Measurements from ENCODE around the gene B3GNT9. TPM values are rescaled to one million over a fixed set of nuclear protein-coding genes. Genes with fewer than 3 reads are reported as not detected.
A peak's percentile ranks its signal among the peaks of the same experiment; 100 is the strongest.

The B3GNT9 gene
- total RNA-seq, 3 donors from 2014 or later (not counting 1 experiment from before 2014, with no cell fraction given): 0.80 to 1.3 (median 1.0) TPM

DNA sequence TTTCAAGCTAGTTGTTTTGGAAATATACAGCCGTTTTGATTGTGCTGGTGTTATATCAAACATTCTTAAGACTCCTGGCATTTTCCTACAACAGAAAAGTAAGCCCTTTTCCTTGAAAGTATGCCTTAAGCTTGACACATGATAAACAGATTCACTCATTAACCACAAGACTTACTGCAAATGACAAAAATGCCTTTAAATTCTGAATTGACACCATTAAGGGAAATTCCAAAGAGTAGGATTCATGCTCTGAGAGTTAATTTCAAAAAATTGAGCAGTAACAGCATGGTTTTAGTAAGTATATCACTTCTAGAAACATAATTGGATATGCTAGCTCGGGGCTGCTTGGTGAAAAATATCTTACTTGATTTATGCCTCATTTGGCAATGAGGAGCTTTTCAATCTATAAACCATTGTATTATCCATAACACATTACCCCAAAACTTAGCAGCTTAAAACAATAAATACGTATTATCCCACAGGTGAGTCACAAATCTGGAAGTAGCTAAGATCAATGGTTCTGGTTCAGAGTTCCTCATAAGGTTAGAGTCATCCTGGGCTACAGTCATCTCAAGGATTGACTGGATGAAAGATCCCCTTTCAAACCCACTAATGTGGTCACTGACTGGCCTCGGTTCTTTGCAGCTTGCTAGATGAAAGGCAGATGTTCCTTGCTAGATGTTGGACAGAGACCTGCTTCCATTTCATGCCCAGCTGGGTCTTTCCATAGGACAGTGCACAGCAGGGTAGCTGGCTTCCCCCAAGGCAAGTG lies 49.3 kb downstream of the B3GNT9 start:
- Histone ChIP-seq H3K9me3 (ENCODE audit: control insufficient read depth, insufficient read depth, low read length) (no peaks in the 10 kb centered on the region), H3K36me3 (ENCODE audit: control insufficient read depth, insufficient read depth, low read length) (peaks cover 12% of the 10 kb centered on the region), H3K27me3 (ENCODE audit: control insufficient read depth, insufficient read depth, low read length) (no peaks in the 10 kb centered on the region), H3K27ac (ENCODE audit: low read length) (no peak overlapping the region), H3K4me3 (ENCODE audit: low read length) (no peak overlapping the region), H3K4me1 (ENCODE audit: control insufficient read depth, insufficient read depth, low read length) (no peaks in the 10 kb centered on the region)
- TF ChIP-seq, protein P1, sequence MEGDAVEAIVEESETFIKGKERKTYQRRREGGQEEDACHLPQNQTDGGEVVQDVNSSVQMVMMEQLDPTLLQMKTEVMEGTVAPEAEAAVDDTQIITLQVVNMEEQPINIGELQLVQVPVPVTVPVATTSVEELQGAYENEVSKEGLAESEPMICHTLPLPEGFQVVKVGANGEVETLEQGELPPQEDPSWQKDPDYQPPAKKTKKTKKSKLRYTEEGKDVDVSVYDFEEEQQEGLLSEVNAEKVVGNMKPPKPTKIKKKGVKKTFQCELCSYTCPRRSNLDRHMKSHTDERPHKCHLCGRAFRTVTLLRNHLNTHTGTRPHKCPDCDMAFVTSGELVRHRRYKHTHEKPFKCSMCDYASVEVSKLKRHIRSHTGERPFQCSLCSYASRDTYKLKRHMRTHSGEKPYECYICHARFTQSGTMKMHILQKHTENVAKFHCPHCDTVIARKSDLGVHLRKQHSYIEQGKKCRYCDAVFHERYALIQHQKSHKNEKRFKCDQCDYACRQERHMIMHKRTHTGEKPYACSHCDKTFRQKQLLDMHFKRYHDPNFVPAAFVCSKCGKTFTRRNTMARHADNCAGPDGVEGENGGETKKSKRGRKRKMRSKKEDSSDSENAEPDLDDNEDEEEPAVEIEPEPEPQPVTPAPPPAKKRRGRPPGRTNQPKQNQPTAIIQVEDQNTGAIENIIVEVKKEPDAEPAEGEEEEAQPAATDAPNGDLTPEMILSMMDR (IDR thresholded peaks at IDR 0.05): no peak
- DNase-seq (no peak), ATAC-seq (no peak)
- intact Hi-C loops (cut with micrococcal nuclease): loop anchor here (2.0 to 10.0 kb wide), 2 partner anchors 87 to 125 kb away; no protein-coding TSS in a partner anchor
- no peaks in the 10 kb centered on the region for H3K27me3 Mint-ChIP-seq (ENCODE audit: low read depth in 2 of 2)
- no peaks in the 10 kb centered on the region for H3K9me3 Mint-ChIP-seq
- no peaks in the 10 kb centered on the region for H3K4me1 Mint-ChIP-seq
- 78% methylated on average over 2 of the region's 4 CpGs for WGBS (ENCODE audit: insufficient coverage)
- H3K36me3 Mint-ChIP-seq: no peaks in the 10 kb centered on the region
- no peak overlapping the region for H3K27ac Mint-ChIP-seq
- H3K4me3 Mint-ChIP-seq: no peak overlapping the region

DNA sequence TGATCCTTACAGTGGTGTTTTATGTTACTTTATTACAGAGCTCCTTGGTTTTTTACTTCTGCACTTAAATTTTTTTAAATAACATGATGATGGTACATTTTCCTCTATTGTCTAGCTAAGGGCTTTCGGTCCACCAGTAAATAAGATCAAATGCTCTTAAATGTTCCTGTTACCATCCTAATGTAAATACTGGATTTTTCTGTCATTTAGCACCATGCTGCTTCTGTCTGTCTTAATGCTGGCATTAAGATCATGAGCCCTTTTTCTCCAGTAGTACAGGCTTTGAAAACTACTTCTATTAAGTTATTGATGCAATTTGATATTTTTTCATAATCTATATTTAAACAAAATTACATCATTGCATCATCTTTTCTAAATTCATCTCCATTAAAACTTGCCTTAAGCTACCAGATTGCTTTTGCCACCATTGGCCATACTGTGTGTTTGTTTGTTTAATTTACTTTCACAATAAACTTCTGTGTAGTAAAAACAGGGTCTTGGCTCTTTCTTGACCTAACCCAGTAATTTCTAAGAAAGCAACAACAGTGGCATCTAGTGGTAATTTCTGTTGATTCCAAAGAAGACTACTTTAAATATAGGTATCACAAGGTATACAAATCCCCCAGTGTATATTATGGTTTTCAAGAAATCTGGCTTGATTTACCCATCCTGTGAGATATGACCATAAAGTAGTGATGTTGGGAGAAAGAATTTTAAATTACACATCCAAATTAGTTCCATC lies 50.1 kb downstream of the B3GNT9 start:
- H3K4me3 Mint-ChIP-seq: no peak overlapping the region
- DNase-seq: peak in 1 of 2 donors; percentile 57
- intact Hi-C loops (cut with micrococcal nuclease): loop anchor here (2.0 to 10.0 kb wide), 2 partner anchors 86 to 124 kb away; no protein-coding TSS in a partner anchor
- H3K36me3 Mint-ChIP-seq: no peaks in the 10 kb centered on the region
- peaks cover 12% of the 10 kb centered on the region for H3K36me3 ChIP-seq (ENCODE audit: control insufficient read depth, insufficient read depth, low read length)
- no peak overlapping the region for H3K27ac Mint-ChIP-seq
- no peak overlapping the region for H3K4me3 ChIP-seq (ENCODE audit: low read length)
- no peaks in the 10 kb centered on the region for H3K9me3 Mint-ChIP-seq
- no peaks in the 10 kb centered on the region for H3K27me3 ChIP-seq (ENCODE audit: control insufficient read depth, insufficient read depth, low read length)
- no peaks in the 10 kb centered on the region for H3K9me3 ChIP-seq (ENCODE audit: control insufficient read depth, insufficient read depth, low read length)
- no peak overlapping the region for H3K27ac ChIP-seq (ENCODE audit: low read length)
- no peaks in the 10 kb centered on the region for H3K4me1 ChIP-seq (ENCODE audit: control insufficient read depth, insufficient read depth, low read length)
- H3K4me1 Mint-ChIP-seq: no peaks in the 10 kb centered on the region
- no peak for ATAC-seq
- TF ChIP-seq, protein P1 (IDR thresholded peaks at IDR 0.05): no peak
- no peaks in the 10 kb centered on the region for H3K27me3 Mint-ChIP-seq (ENCODE audit: low read depth in 2 of 2)
- whole genome bisulfite sequencing (ENCODE audit: insufficient coverage): 100% methylated on average over 1 of the region's 1 CpG

DNA sequence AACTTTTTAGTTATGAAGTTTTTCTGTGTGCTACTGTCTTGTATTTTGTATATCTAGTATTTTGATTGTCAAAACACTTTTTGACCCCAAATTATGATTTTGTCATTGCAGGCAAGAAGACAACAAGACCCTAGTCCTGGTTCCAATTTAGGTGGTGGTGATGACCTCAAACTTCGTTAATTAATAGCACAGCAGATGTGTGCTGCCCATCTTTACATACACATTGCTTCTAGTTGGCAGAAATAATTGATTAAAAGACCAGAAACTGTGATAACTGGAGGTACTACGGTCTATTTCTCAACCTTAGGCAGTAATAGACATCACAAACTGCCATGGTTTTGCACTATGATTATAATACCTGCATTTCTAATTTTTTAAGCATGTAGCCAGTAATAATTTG lies 52.2 kb downstream of the B3GNT9 start:
- Mint-ChIP-seq H3K36me3 (no peaks in the 10 kb centered on the region), H3K27me3 (ENCODE audit: low read depth in 2 of 2) (no peaks in the 10 kb centered on the region)
- no peaks in the 10 kb centered on the region for H3K27me3 ChIP-seq (ENCODE audit: control insufficient read depth, insufficient read depth, low read length)

More for the DNA sequence above, 52.2 kb downstream of the B3GNT9 start:
- Mint-ChIP-seq H3K4me3 (no peak overlapping the region), H3K27ac (no peak overlapping the region), H3K4me1 (no peaks in the 10 kb centered on the region), H3K9me3 (no peaks in the 10 kb centered on the region)
- TF ChIP-seq, protein P1 (IDR thresholded peaks at IDR 0.05): no peak
- ATAC-seq (no peak), DNase-seq (no peak)
- H3K4me1 ChIP-seq (ENCODE audit: control insufficient read depth, insufficient read depth, low read length): no peaks in the 10 kb centered on the region
- H3K9me3 ChIP-seq (ENCODE audit: control insufficient read depth, insufficient read depth, low read length): no peaks in the 10 kb centered on the region
- intact Hi-C loops (cut with micrococcal nuclease): no loop called here
- no peak overlapping the region for H3K27ac ChIP-seq (ENCODE audit: low read length)
- H3K36me3 ChIP-seq (ENCODE audit: control insufficient read depth, insufficient read depth, low read length): peaks cover 16% of the 10 kb centered on the region
- no peak overlapping the region for H3K4me3 ChIP-seq (ENCODE audit: low read length)
- WGBS (ENCODE audit: insufficient coverage): 95% methylated on average over 2 of the region's 2 CpGs

Other genes with a start within 250 kb of the B3GNT9 start
- not detected for gene CDH16, start 232.1 kb downstream of the B3GNT9 start, total RNA-seq
- gene RRAD, start 225.5 kb downstream of the B3GNT9 start, total RNA-seq: 1 to 10 TPM; 1.8 to 4.5 (median 2.8) TPM
- gene CIAO2B, start 216.6 kb downstream of the B3GNT9 start, total RNA-seq: 10 to 100 TPM; 57.2 to 62.8 (median 60.0) TPM
- 10 to 100 TPM; 26.9 to 33.6 (median 33.1) TPM for gene CES2, start 215.5 kb downstream of the B3GNT9 start, total RNA-seq
- under 1 TPM; 0.19 to 0.95 (median 0.27) TPM for gene CES3, start 189.7 kb downstream of the B3GNT9 start, total RNA-seq
- 1 to 10 TPM; 7.5 to 9.0 (median 8.8) TPM for gene CES4A, start 162.4 kb downstream of the B3GNT9 start, total RNA-seq
- 100 to 1,000 TPM in 1 of 3 donors, 10 to 100 TPM in 2; 96.1 to 102 (median 97.2) TPM for gene CBFB, start 121.8 kb downstream of the B3GNT9 start, total RNA-seq
- 10 to 100 TPM; 17.0 to 22.4 (median 22.0) TPM for gene PHAF1, start 41.1 kb downstream of the B3GNT9 start, total RNA-seq
- gene TRADD, start 8.9 kb upstream of the B3GNT9 start, total RNA-seq: 10 to 100 TPM; 15.2 to 27.5 (median 26.8) TPM
- 1 to 10 TPM; 5.2 to 8.3 (median 6.3) TPM for gene FBXL8, start 9.0 kb upstream of the B3GNT9 start, total RNA-seq
- gene HSF4, start 13.7 kb upstream of the B3GNT9 start, total RNA-seq: 1 to 10 TPM; 6.9 to 8.3 (median 7.3) TPM
- gene NOL3, start 19.5 kb upstream of the B3GNT9 start, total RNA-seq: 1 to 10 TPM in 2 of 3 donors, under 1 TPM in 1; 0.88 to 1.3 (median 1.3) TPM
- 10 to 100 TPM in 2 of 3 donors, 1 to 10 TPM in 1; 7.2 to 12.6 (median 10.9) TPM for gene MATCAP1, start 33.0 kb upstream of the B3GNT9 start, total RNA-seq
- not detected for gene EXOC3L1, start 39.1 kb upstream of the B3GNT9 start, total RNA-seq
- 10 to 100 TPM; 57.6 to 91.7 (median 74.5) TPM for gene E2F4, start 41.2 kb upstream of the B3GNT9 start, total RNA-seq
- gene ELMO3, start 48.1 kb upstream of the B3GNT9 start, total RNA-seq: 1 to 10 TPM; 1.9 to 3.3 (median 2.3) TPM
- gene TMEM208, start 76.1 kb upstream of the B3GNT9 start, total RNA-seq: 10 to 100 TPM; 34.5 to 39.2 (median 36.7) TPM
- 10 to 100 TPM; 79.3 to 96.8 (median 89.2) TPM for gene FHOD1, start 96.5 kb upstream of the B3GNT9 start, total RNA-seq
- gene SLC9A5, start 98.0 kb upstream of the B3GNT9 start, total RNA-seq: 1 to 10 TPM; 1.2 to 2.6 (median 1.6) TPM
- gene PLEKHG4, start 128.5 kb upstream of the B3GNT9 start, total RNA-seq: 10 to 100 TPM in 1 of 3 donors, 1 to 10 TPM in 2; 6.8 to 14.7 (median 8.5) TPM
- gene KCTD19, start 175.7 kb upstream of the B3GNT9 start, total RNA-seq: not detected
- gene LRRC36, start 175.8 kb upstream of the B3GNT9 start, total RNA-seq: not detected
- gene TPPP3, start 242.5 kb upstream of the B3GNT9 start, total RNA-seq: 1 to 10 TPM in 2 of 3 donors, under 1 TPM in 1; 0.66 to 3.0 (median 1.4) TPM